HEK293 (cell line): Measurements from ENCODE around the gene LRP1B.

Source experiments
- CTCF ChIA-PET: fragments of 350-600 bp; formaldehyde crosslinking; extraction: SDS; loops from one replicate; lab custom pipeline; 2021; ENCODE audit warnings: antibody characterized with exemption; lab: Yijun Ruan, JAX
- POLR2A ChIA-PET: fragments of 300-600 bp; formaldehyde crosslinking; extraction: SDS; loops from one replicate; lab custom pipeline; 2020; ENCODE audit warnings: antibody characterized with exemption, inconsistent platforms; lab: Yijun Ruan, JAX
- H3K27ac ChIP-seq: fragments of 200-500 bp; sonication (Bioruptor generic); 2 replicates; pipeline ENCODE4 v1.5.1; 2014; ENCODE audit warnings: low read depth, low read length, control low read depth, inconsistent platforms; ENCODE audit errors: extremely low read depth
- H3K36me3 ChIP-seq, 2 experiments: fragments of 200-500 bp in 1 of 2; sonication (Bioruptor generic) in 1 of 2; 1 replicate in 1 of 2; 2 replicates in 1 of 2; pipeline ENCODE4 v1.5.1; 2014 to 2017; ENCODE audit warnings: inconsistent platforms in 2 of 2, low read length in 2 of 2; ENCODE audit not compliant: control insufficient read depth in 2 of 2, insufficient read depth in 1 of 2
- H3K4me1 ChIP-seq: fragments of 200-500 bp; sonication (Bioruptor generic); 2 replicates; pipeline ENCODE4 v1.5.1; 2014; ENCODE audit warnings: mild to moderate bottlenecking, low read length, inconsistent platforms; ENCODE audit not compliant: control insufficient read depth, insufficient read depth
- H3K4me3 ChIP-seq: 2 replicates; pipeline ENCODE4 v1.5.1; 2011; ENCODE audit warnings: low read depth, mild to moderate bottlenecking, control low read depth, low read length, moderate library complexity
- H3K9me3 ChIP-seq: fragments of 200-500 bp; sonication (Bioruptor generic); 2 replicates; pipeline ENCODE4 v1.5.1; 2014; ENCODE audit warnings: low read depth, low read length, inconsistent platforms; ENCODE audit not compliant: control insufficient read depth, insufficient read depth
- BCL11B ChIP-seq: fragments of 450-650 bp; formaldehyde crosslinking; IDR thresholded peaks from 2 replicates; pipeline ENCODE4 v1.5.1; 2016; ENCODE audit warnings: low read depth, missing biosample characterization, missing genetic modification characterization
- GLIS2 ChIP-seq: fragments of 450-650 bp; formaldehyde crosslinking; IDR thresholded peaks from 2 replicates; pipeline ENCODE4 v1.5.1; 2016; ENCODE audit warnings: missing biosample characterization, missing genetic modification characterization
- HOXC10 ChIP-seq: sonication (generic); formaldehyde crosslinking; IDR thresholded peaks from 2 replicates; pipeline ENCODE4 v1.8.1; 2023; ENCODE audit warnings: mild to moderate bottlenecking, missing genetic modification reagents
- MEIS1 ChIP-seq: sonication (generic); formaldehyde crosslinking; IDR thresholded peaks from 2 replicates; pipeline ENCODE4 v1.8.1; 2022; ENCODE audit warnings: missing genetic modification reagents, mild to moderate bottlenecking, borderline replicate concordance
- PRDM1 ChIP-seq: fragments of 450-650 bp; formaldehyde crosslinking; IDR thresholded peaks from 2 replicates; pipeline ENCODE4; 2016; ENCODE audit warnings: missing biosample characterization, missing genetic modification characterization
- REST ChIP-seq: fragments of 450-650 bp; formaldehyde crosslinking; IDR thresholded peaks from 2 replicates; pipeline ENCODE4 v1.5.1; 2016; ENCODE audit warnings: missing biosample characterization, missing genetic modification characterization
- ZBTB10 ChIP-seq: fragments of 450-650 bp; formaldehyde crosslinking; IDR thresholded peaks from 2 replicates; pipeline ENCODE4 v1.5.1; 2016; ENCODE audit warnings: missing biosample characterization, missing genetic modification characterization
- ZBTB17 ChIP-seq: fragments of 450-650 bp; formaldehyde crosslinking; IDR thresholded peaks from 2 replicates; pipeline ENCODE4 v1.5.1; 2016; ENCODE audit warnings: missing biosample characterization, missing genetic modification characterization
- ZBTB21 ChIP-seq: fragments of 450-650 bp; formaldehyde crosslinking; IDR thresholded peaks from 2 replicates; pipeline ENCODE4 v1.5.1; 2017; ENCODE audit warnings: missing biosample characterization, missing genetic modification characterization
- ZBTB6 ChIP-seq: fragments of 450-650 bp; formaldehyde crosslinking; IDR thresholded peaks from 2 replicates; pipeline ENCODE4 v1.5.1; 2017; ENCODE audit warnings: missing biosample characterization, missing genetic modification characterization
- ZEB2 ChIP-seq: fragments of 450-650 bp; formaldehyde crosslinking; IDR thresholded peaks from 2 replicates; pipeline ENCODE4 v1.5.1; 2016; ENCODE audit warnings: missing biosample characterization, missing genetic modification characterization
- ZNF138 ChIP-seq: fragments of 450-650 bp; formaldehyde crosslinking; IDR thresholded peaks from 2 replicates; pipeline ENCODE4 v1.5.1; 2016; ENCODE audit warnings: missing biosample characterization, missing genetic modification characterization, borderline replicate concordance
- ZNF18 ChIP-seq: fragments of 450-650 bp; formaldehyde crosslinking; IDR thresholded peaks from 2 replicates; pipeline ENCODE4 v1.5.1; 2016; ENCODE audit warnings: missing biosample characterization, missing genetic modification characterization
- ZNF184 ChIP-seq: fragments of 450-650 bp; IDR thresholded peaks from 2 replicates; pipeline ENCODE4 v1.5.1; 2018; ENCODE audit warnings: missing biosample characterization, mild to moderate bottlenecking, missing genetic modification characterization
- ZNF223 ChIP-seq: fragments of 450-650 bp; formaldehyde crosslinking; IDR thresholded peaks from 2 replicates; pipeline ENCODE4 v1.5.1; 2016; ENCODE audit warnings: missing biosample characterization, missing genetic modification characterization
- ZNF292 ChIP-seq: fragments of 450-650 bp; formaldehyde crosslinking; IDR thresholded peaks from 2 replicates; pipeline ENCODE4 v1.5.1; 2016; ENCODE audit warnings: low read depth, missing biosample characterization, missing genetic modification characterization, borderline replicate concordance
- ZNF398 ChIP-seq: fragments of 450-650 bp; formaldehyde crosslinking; IDR thresholded peaks from 2 replicates; pipeline ENCODE4 v1.5.1; 2017; ENCODE audit warnings: missing biosample characterization, missing genetic modification characterization
- ZNF423 ChIP-seq: fragments of 450-650 bp; formaldehyde crosslinking; IDR thresholded peaks from 2 replicates; pipeline ENCODE4 v1.5.1; 2016; ENCODE audit warnings: missing biosample characterization, missing genetic modification characterization
- ZNF501 ChIP-seq: fragments of 450-650 bp; formaldehyde crosslinking; IDR thresholded peaks from 2 replicates; pipeline ENCODE4 v1.5.1; 2016; ENCODE audit warnings: missing biosample characterization, missing genetic modification characterization
- ZNF514 ChIP-seq: fragments of 450-650 bp; formaldehyde crosslinking; IDR thresholded peaks from 2 replicates; pipeline ENCODE4 v1.5.1; 2016; ENCODE audit warnings: missing biosample characterization, missing genetic modification characterization
- ZNF585B ChIP-seq: fragments of 450-650 bp; formaldehyde crosslinking; IDR thresholded peaks from 2 replicates; pipeline ENCODE4 v1.5.1; 2016; ENCODE audit warnings: missing biosample characterization, missing genetic modification characterization
- ZNF610 ChIP-seq: fragments of 450-650 bp; formaldehyde crosslinking; IDR thresholded peaks from 2 replicates; pipeline ENCODE4 v1.5.1; 2016; ENCODE audit warnings: missing biosample characterization, missing genetic modification characterization, borderline replicate concordance
- ZNF645 ChIP-seq: fragments of 450-650 bp; formaldehyde crosslinking; IDR thresholded peaks from 2 replicates; pipeline ENCODE4; 2016; ENCODE audit warnings: missing biosample characterization, missing genetic modification characterization
- ZSCAN16 ChIP-seq: fragments of 450-650 bp; formaldehyde crosslinking; IDR thresholded peaks from 2 replicates; pipeline ENCODE4 v1.5.1; 2016; ENCODE audit warnings: missing biosample characterization, missing genetic modification characterization

LRP1B gene

GRCh38 chr2:142176941-142177340, 46.1 kb upstream of the LRP1B start:
- Histone ChIP-seq H3K27ac (no peak overlapping the region), H3K4me1 (peaks cover 7% of the 10 kb centered on the region), H3K9me3 (no peaks in the 10 kb centered on the region), H3K4me3 (no peak overlapping the region), H3K36me3 (no peaks in the 10 kb centered on the region)
- TF ChIP-seq GLIS2 (tag by site-specific recombination), result no peak
- TF ChIP-seq ZNF223 (tag by site-specific recombination), result no peak
- TF ChIP-seq ZBTB10 (tag by site-specific recombination), result no peak
- TF ChIP-seq ZNF423 (tag by site-specific recombination), result no peak
- no peak for TF ChIP-seq ZNF398
- TF ChIP-seq MEIS1 (CRISPR knock-in tag), result no peak
- TF ChIP-seq ZNF585B (tag by site-specific recombination), result no peak
- TF ChIP-seq ZNF138 (tag by site-specific recombination), result no peak
- TF ChIP-seq ZNF18 (tag by site-specific recombination), result no peak
- TF ChIP-seq REST (tag by site-specific recombination), result no peak
- no peak for TF ChIP-seq ZNF501 (tag by site-specific recombination)
- TF ChIP-seq ZNF292 (tag by site-specific recombination), result no peak
- no peak for TF ChIP-seq ZEB2 (tag by site-specific recombination)
- no peak for TF ChIP-seq ZNF514
- TF ChIP-seq ZSCAN16 (tag by site-specific recombination), result no peak
- no peak for TF ChIP-seq HOXC10 (CRISPR knock-in tag)
- ChIA-PET CTCF (interaction anchor here (1.0 kb wide), 1 partner anchor 11 kb away, joined by 3 read pairs; no protein-coding TSS in a partner anchor), POLR2A (no interaction called here)

GRCh38 chr2:142175813-142176338, 45.1 kb upstream of the LRP1B start:
- TF ChIP-seq ZBTB21 (no peak), PRDM1 (tag by site-specific recombination) (no peak), BCL11B (tag by site-specific recombination) (no peak), ZNF645 (tag by site-specific recombination) (no peak), GLIS2 (tag by site-specific recombination) (no peak), ZNF184 (tag by site-specific recombination) (no peak), ZBTB6 (tag by site-specific recombination) (no peak), ZNF610 (tag by site-specific recombination) (no peak), ZBTB17 (tag by site-specific recombination) (no peak)
- ChIA-PET CTCF (no interaction called here), POLR2A (no interaction called here)
- no peak overlapping the region for H3K4me3 ChIP-seq
- no peaks in the 10 kb centered on the region for H3K9me3 ChIP-seq
- H3K36me3 ChIP-seq, result no peaks in the 10 kb centered on the region
- H3K4me1 ChIP-seq, result peaks cover 7% of the 10 kb centered on the region
- H3K27ac ChIP-seq, result no peak overlapping the region
